GM18870 (cell line): ENCODE data around the gene OST4.

Experiments
- ATAC-seq: cut with Tn5 transposase; IDR thresholded peaks from one replicate; pipeline ENCODE4 v1.9.1; 2021; ENCODE audit warnings: moderate library complexity; ENCODE audit not compliant: unreplicated experiment

The OST4 gene

GRCh38 chr2:27027211-27027651 is 44.2 kb downstream of the OST4 start:
- no peak for ATAC-seq

- no peak for ATAC-seq
Measured at GRCh38 chr2:27025861-27026851, 45.3 kb downstream of the OST4 start.

- ATAC-seq, result no peak
Measured at GRCh38 chr2:27025281-27025800, 46.1 kb downstream of the OST4 start.

GRCh38 chr2:27024812-27025211 is 46.6 kb downstream of the OST4 start:
- no peak for ATAC-seq

GRCh38 chr2:27024188-27024587 is 47.3 kb downstream of the OST4 start:
- no peak for ATAC-seq

- no peak for ATAC-seq
Measured at GRCh38 chr2:27023740-27024139, 47.7 kb downstream of the OST4 start.

- no peak for ATAC-seq
Measured at GRCh38 chr2:27021253-27022049, 50.0 kb downstream of the OST4 start.
